Measurements from ENCODE around the gene FGFR2.

DNA sequence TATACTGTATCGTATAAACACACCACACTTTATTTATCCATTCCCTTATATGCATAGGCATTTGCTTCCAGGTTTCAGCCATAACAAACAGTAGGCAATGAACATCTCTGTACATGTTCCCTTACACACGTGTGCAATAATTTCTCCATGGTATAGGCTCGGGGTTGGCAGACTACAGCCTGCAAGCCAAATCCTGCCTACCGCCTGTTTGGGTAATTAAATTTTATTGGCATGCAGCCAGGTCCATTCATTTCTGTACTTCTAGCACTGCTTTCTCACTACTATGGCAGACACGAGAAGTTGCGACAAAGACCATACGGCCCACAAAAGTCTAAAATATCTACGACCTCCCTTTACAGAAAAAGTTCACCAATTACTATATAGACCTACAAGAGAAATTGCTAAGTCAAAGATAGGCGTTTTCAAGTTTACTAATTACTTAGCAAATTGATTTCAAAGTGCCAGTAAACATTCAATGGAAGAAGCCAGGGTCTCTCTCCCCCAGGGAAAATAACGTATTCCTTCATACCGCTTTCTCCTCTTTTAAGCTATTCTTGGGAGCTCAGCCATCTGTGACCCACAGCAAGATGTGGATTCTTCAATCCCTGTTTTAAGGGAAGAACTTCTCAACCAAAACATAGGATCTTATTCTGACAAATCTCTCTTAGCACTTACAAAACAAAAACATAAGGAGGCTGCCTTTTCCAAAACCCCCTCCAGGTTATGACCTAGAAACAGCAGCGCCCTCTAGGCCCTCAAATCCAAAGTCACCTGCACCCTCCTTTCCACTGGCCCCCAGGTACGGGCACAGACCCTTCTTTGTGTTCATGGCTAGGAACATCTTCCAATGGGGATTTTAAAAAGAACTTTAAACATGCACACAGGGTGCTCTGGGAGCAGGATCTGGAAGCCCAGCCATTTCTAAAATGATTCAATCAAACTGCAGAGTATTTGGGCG is 100.5 kb downstream of the FGFR2 start:
- TF ChIP-seq, protein P1, sequence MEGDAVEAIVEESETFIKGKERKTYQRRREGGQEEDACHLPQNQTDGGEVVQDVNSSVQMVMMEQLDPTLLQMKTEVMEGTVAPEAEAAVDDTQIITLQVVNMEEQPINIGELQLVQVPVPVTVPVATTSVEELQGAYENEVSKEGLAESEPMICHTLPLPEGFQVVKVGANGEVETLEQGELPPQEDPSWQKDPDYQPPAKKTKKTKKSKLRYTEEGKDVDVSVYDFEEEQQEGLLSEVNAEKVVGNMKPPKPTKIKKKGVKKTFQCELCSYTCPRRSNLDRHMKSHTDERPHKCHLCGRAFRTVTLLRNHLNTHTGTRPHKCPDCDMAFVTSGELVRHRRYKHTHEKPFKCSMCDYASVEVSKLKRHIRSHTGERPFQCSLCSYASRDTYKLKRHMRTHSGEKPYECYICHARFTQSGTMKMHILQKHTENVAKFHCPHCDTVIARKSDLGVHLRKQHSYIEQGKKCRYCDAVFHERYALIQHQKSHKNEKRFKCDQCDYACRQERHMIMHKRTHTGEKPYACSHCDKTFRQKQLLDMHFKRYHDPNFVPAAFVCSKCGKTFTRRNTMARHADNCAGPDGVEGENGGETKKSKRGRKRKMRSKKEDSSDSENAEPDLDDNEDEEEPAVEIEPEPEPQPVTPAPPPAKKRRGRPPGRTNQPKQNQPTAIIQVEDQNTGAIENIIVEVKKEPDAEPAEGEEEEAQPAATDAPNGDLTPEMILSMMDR (IDR thresholded peaks at IDR 0.05), result no peak
- TF ChIP-seq POLR2AphosphoS5 (IDR thresholded peaks at IDR 0.05), result no peak
- no peak for TF ChIP-seq EP300 (IDR thresholded peaks at IDR 0.05)
- no peak for TF ChIP-seq POLR2A (IDR thresholded peaks at IDR 0.05)
